Skeletal muscle tissue (tissue), 4 donors: ENCODE results near the gene GLDC. TPM values are rescaled to one million over a fixed set of nuclear protein-coding genes. Genes with fewer than 3 reads are reported as not detected.
A peak's percentile ranks its signal among the peaks of the same experiment; 100 is the strongest.

Source experiments
- H3K27ac ChIP-seq: one replicate; pipeline ENCODE4 v1.7.0; 2013; ENCODE audit warnings: mild to moderate bottlenecking, low read depth, low read length, inconsistent platforms
- H3K27me3 ChIP-seq, 3 donors: one replicate each; pipeline ENCODE4 v1.7.0; 2013; ENCODE audit warnings: low read length in 3 of 3; ENCODE audit not compliant: control insufficient read depth in 3 of 3, insufficient read depth in 3 of 3
- H3K36me3 ChIP-seq, 3 donors: one replicate each; pipeline ENCODE4 v1.7.0; 2013; ENCODE audit warnings: low read length in 3 of 3; ENCODE audit not compliant: control insufficient read depth in 3 of 3, insufficient read depth in 3 of 3
- H3K4me1 ChIP-seq, 3 donors: one replicate each; pipeline ENCODE4 v1.7.0; 2013; ENCODE audit warnings: low read length in 3 of 3, mild to moderate bottlenecking in 3 of 3; ENCODE audit not compliant: control insufficient read depth in 3 of 3, insufficient read depth in 3 of 3
- H3K4me3 ChIP-seq, 3 donors: one replicate each; pipeline ENCODE4 v1.7.0; 2013; ENCODE audit warnings: low read length in 3 of 3
- H3K9ac ChIP-seq, 3 donors: one replicate each; pipeline ENCODE4 v1.7.0; 2013; ENCODE audit warnings: low read length in 3 of 3, mild to moderate bottlenecking in 3 of 3, moderate library complexity in 2 of 3, low read depth in 1 of 3
- H3K9me3 ChIP-seq, 3 donors: one replicate each; pipeline ENCODE4 v1.7.0; 2013; ENCODE audit warnings: low read length in 3 of 3; ENCODE audit not compliant: control insufficient read depth in 3 of 3
- total RNA-seq: library from RNA; depleted of rRNA; stranded (reverse); fragments of >200 nt; gene quantifications from one replicate; pipeline ENCODE4 v1.2.3, GENCODE V29; 2014
- donor health status: Osteomylitis.

GLDC gene
- total RNA-seq, 1 donor from 2014 or later, result under 0.01 TPM

DNA sequence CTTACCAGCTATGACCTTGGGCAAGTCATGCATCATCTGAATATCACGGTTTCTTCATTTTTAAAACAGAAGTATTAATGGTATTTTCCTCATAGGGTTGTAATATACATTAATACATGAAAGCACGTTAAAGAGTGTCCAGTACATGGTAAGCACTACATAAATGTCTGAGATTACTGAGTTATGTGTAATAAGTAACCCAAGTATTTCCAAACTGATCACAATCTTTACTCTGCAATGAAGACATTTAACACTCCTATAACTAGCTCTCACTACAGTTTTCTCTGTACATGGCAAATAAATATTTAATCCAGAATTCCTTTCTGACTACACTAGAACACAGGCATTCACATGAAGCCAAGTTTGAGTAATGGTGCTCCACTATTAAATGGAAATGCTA is 4.0 kb downstream of the GLDC start:
- H3K4me1 ChIP-seq, result peaks cover 9 to 14% (median 10%) of the 10 kb centered on the region in 3 donors
- no peak overlapping the region for H3K4me3 ChIP-seq
- peaks cover 0 to 20% (median 5%) of the 10 kb centered on the region in 3 donors for H3K27me3 ChIP-seq
- H3K9me3 ChIP-seq, result no peaks in the 10 kb centered on the region
- no peak overlapping the region for H3K9ac ChIP-seq
- no peak overlapping the region for H3K27ac ChIP-seq
- no peaks in the 10 kb centered on the region for H3K36me3 ChIP-seq

DNA sequence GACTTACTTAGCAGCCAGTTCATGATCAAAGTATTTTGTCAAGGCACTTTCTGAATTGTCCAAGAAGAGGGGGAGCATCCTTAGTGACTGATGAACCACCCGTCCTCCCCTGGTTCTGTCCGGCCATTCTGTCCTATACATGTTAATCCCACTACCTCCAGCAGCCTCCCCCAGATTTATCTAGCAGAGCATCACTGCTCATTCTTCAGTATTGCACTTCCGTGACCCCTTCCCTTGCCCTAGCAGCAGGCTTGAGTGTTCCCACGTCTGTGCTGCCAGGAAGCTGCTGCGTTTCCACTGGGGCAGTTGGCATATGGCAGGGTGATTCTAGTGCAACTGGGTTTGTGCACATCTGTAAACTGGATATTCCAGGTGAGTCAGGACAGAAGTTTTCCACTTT is 4.5 kb downstream of the GLDC start:
- Histone ChIP-seq H3K4me3 (no peak overlapping the region), H3K27ac (no peak overlapping the region), H3K4me1 (peaks cover 9 to 11% (median 10%) of the 10 kb centered on the region in 3 donors), H3K36me3 (no peaks in the 10 kb centered on the region), H3K9ac (no peak overlapping the region), H3K9me3 (no peaks in the 10 kb centered on the region), H3K27me3 (peaks cover 0 to 20% (median 5%) of the 10 kb centered on the region in 3 donors)

DNA sequence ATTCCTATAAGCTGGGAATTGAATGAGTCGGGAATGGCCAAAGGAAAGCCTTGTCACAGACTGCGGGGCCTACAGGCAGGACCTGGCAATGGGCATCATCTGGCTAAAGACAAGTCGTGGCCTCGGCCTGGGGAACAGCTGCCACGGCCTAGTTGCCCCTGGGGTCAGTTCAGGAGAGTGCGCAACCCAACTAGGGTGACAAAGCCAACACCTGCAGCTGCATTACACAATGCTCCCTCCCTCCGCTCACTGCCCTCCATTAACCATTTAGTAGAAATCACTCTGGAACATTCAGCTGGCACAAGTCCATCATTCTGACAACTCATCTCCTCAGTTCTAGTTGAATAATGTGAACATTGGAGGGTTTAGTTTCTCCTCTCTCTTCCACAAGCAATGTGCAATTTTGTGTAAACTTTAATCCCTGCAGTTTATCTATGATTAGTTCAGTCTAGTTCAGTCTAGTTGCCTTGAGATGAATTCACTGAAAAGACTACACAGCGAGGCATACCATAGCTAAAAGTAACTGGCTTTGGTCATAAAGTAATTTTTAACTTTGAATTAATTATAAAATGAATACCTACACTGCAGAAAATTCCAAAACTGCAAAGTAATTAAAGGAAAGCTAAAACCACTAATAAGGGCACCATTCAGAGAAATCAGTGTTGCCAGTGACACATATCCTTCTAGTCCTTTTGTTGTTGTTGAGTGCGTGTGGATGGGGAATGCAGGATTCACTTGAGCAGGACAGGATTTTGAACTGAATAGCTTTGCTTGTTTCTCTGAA is 5.1 kb downstream of the GLDC start:
- Histone ChIP-seq H3K9me3 (no peaks in the 10 kb centered on the region), H3K4me3 (no peak overlapping the region), H3K9ac (no peak overlapping the region), H3K4me1 (peaks cover 9 to 11% (median 10%) of the 10 kb centered on the region in 3 donors), H3K27me3 (peaks cover 0 to 20% (median 5%) of the 10 kb centered on the region in 3 donors), H3K36me3 (no peaks in the 10 kb centered on the region), H3K27ac (peak overlapping the region; percentile 33)

DNA sequence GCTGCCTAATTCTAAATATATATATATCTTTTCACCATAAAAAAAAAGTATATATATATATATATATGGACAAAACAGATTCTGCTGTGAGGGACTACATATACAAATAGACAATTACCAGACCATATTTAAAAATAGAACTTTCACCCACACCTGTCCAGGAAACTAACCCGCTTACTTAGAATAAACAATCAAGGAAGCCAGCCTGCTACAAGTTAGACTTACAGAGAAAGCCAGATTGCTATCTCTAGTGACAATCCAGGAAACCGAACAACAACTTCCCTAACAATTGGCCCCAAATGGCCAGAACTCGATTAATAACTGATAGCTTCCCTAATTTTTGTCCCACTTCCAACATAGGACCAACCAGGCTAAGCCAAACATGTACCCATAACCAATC is 5.9 kb downstream of the GLDC start:
- Histone ChIP-seq H3K4me1 (peaks cover 4 to 7% (median 6%) of the 10 kb centered on the region in 3 donors), H3K27me3 (peaks cover 0 to 17% (median 5%) of the 10 kb centered on the region in 3 donors), H3K9me3 (no peaks in the 10 kb centered on the region), H3K27ac (peak overlapping the region; percentile 33), H3K4me3 (no peak overlapping the region), H3K9ac (no peak overlapping the region), H3K36me3 (no peaks in the 10 kb centered on the region)

DNA sequence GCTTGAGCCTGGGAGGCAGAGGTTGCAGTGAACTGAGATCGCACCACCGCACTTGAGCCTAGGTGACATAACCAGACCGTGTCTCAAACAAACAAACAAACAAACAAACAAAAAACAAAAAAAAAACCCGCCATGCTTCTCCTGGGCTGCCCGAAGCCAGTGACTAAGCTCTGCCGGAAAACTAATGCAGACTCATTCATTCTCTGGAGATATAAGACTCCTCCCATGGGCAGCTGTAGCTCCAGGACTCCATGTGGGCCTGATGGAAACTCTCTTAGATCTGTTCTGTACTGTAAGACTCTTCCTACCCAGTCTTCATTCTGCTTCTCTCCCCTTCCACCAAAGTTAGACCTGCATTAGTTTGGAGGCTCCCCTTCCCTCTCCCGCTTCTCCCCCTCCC is 11.1 kb downstream of the GLDC start:
- no peaks in the 10 kb centered on the region for H3K4me1 ChIP-seq
- no peak overlapping the region for H3K27ac ChIP-seq
- no peaks in the 10 kb centered on the region for H3K36me3 ChIP-seq
- H3K4me3 ChIP-seq, result no peak overlapping the region
- no peak overlapping the region for H3K9ac ChIP-seq
- no peaks in the 10 kb centered on the region for H3K9me3 ChIP-seq
- H3K27me3 ChIP-seq, result no peaks in the 10 kb centered on the region

DNA sequence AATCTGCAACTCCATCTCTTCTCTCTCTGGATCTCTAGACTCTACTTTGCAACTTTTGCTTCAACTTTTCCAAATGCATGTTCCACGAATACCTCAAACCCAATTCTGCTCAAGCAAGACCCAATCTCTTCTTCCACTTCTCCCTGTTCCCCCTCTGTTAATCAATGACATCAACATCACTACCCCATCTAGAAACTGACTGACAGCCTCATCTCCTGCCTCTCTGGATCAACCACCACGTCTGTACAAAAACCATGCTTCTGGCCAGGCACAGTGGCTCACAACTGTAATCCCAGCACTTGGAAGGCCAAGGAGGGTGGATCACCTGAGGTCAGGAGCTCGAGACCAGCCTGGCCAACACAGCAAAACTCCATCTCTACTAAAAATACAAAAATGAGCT is 12.2 kb downstream of the GLDC start:
- Histone ChIP-seq H3K9ac (no peak overlapping the region), H3K4me3 (no peak overlapping the region), H3K27me3 (no peaks in the 10 kb centered on the region)

DNA sequence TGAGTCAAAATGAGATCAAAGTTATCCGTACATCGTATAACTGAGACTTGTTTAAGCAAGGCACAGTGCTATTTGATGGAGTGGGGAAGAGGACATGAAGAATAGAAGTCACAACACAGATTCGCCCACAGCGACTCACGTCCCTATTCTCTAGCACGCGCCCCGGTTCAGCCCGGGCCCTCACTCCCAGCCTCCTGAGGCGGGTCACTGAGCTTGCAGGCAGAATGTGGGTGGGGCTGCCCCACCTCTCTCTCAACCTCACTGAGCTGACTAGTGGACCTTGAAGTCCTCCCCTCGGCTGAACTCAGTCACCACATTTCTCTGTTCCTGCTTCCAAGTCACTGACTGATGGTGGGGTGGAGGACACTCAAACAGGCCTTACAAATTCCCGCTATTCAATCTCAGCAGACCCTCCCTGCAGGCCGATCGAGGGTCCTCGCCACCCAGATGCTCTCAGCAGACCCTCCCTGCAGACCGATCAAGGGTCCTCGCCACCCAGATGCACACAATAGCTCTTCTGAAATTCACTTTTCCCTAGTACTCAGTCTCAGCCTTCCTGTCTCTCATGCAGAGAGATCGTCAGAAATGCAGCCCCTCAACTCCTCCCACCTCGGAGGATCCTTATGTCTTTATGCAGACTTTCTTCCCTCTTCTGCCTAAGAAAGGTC is 12.9 kb downstream of the GLDC start:
- no peak overlapping the region for H3K27ac ChIP-seq
- H3K4me3 ChIP-seq, result no peak overlapping the region

More for the DNA sequence above, 12.2 kb downstream of the GLDC start:
- H3K27ac ChIP-seq, result no peak overlapping the region
- H3K4me1 ChIP-seq, result no peaks in the 10 kb centered on the region
- H3K9me3 ChIP-seq, result no peaks in the 10 kb centered on the region
- no peaks in the 10 kb centered on the region for H3K36me3 ChIP-seq

DNA sequence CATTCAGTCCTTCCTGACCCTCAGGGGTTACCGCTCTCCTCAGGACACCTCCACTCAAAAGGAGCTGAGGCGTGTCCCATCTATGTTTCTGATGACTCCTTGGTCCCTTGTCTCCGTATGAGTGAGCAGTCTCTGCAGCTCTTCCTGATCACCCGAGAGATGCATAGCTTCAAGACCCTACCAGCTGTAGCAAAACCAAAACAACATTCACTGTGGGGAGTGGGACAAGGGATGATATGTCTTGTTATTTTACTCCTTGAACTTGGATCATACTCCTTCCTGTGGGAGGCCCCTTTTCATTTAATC is 14.4 kb downstream of the GLDC start:
- Histone ChIP-seq H3K9ac (no peak overlapping the region), H3K4me1 (no peaks in the 10 kb centered on the region), H3K36me3 (no peaks in the 10 kb centered on the region), H3K4me3 (no peak overlapping the region), H3K27ac (no peak overlapping the region), H3K27me3 (no peaks in the 10 kb centered on the region), H3K9me3 (no peaks in the 10 kb centered on the region)

More for the DNA sequence above, 12.9 kb downstream of the GLDC start:
- Histone ChIP-seq H3K36me3 (no peaks in the 10 kb centered on the region), H3K4me1 (no peaks in the 10 kb centered on the region), H3K9ac (no peak overlapping the region), H3K9me3 (no peaks in the 10 kb centered on the region), H3K27me3 (no peaks in the 10 kb centered on the region)

DNA sequence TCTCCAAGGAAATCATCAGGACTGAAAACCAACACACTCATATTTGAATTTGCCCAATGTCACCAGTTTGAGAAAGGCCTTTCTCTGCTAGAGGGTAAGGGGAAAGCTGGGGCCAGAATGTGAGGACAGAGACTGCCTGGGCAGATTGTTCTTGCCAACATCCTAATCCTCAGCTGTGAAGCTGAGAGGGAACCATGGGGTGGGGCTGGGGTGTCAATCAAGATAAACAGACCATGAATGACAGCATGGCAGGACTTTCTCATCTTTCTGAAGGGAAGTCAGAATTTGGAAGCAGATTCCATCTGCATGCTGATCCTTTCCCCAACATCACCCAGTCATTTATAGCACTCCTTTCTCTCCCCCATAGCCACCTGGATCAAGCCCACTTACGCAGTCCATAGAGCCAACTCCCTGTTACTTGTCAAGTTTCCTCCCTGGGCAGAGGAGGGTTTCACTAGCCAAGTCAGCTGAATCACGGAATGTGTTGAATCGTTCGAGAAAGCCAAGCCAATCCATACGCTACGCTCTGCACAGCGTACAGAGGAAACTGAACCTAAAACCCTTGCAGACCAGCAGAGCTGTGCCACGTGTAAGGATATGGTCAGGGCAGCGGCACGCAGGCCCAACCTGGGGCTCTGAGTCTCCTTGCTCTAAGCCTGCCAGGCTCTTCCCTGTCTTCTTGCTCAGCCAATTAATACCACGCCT is 14.9 kb downstream of the GLDC start:
- H3K27ac ChIP-seq, result no peak overlapping the region
- H3K27me3 ChIP-seq, result no peaks in the 10 kb centered on the region
- H3K4me3 ChIP-seq, result no peak overlapping the region
- no peaks in the 10 kb centered on the region for H3K9me3 ChIP-seq
- H3K9ac ChIP-seq, result no peak overlapping the region
- H3K4me1 ChIP-seq, result no peaks in the 10 kb centered on the region
- H3K36me3 ChIP-seq, result no peaks in the 10 kb centered on the region

DNA sequence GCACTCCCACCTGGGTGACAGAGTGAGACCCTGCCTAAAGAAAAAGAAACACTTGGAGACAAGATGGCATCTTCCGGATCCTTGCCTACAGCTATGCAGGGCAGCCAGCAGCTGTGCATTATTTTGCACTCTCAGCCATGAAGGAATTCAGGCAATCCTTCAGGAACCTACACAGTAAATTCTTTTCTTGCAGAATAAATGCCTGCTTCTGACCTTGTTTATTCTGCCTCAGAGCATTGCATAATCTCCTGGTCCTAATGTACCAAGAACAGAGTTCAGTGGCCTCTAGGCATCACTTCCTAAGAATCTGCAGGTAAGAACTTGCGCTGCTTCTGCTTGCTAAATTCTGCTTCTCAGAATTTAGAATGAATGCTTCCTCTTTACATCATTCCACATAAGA is 16.8 kb downstream of the GLDC start:
- no peak overlapping the region for H3K4me3 ChIP-seq
- H3K27ac ChIP-seq, result no peak overlapping the region
- no peaks in the 10 kb centered on the region for H3K36me3 ChIP-seq
- no peaks in the 10 kb centered on the region for H3K9me3 ChIP-seq
- H3K4me1 ChIP-seq, result no peaks in the 10 kb centered on the region
- H3K9ac ChIP-seq, result no peak overlapping the region
- peaks cover 0 to 5% (median 0%) of the 10 kb centered on the region in 3 donors for H3K27me3 ChIP-seq
